ENCODE results near the gene FLVCR1. TPM values are rescaled to one million over a fixed set of nuclear protein-coding genes. Genes with fewer than 3 reads are reported as not detected.

The FLVCR1 gene
- total and polyA plus RNA-seq, 10 donors: 3.6 to 10.7 (median 8.0) TPM

GRCh38 chr1:212867192-212867591 lies 9.1 kb downstream of the FLVCR1 start:
- no peaks in the 10 kb centered on the region for H3K9me3 ChIP-seq
- no peaks in the 10 kb centered on the region for H3K27me3 ChIP-seq (replicated peaks in 1 of 7)
- WGBS, 5 donors: 45 to 95% (median 93%) methylated on average over 1 of the region's 1 CpG
- no peak for DNase-seq
- H3K27ac ChIP-seq: no peak overlapping the region
- H3K36me3 ChIP-seq: peaks cover 0 to 70% (median 9%) of the 10 kb centered on the region in 6 donors
- no peak overlapping the region for H3K4me3 ChIP-seq
- intact Hi-C loops (cut with DNase I; ENCODE audit: low total_unique reads): no loop called here
- TF ChIP-seq POLR2AphosphoS5 (IDR thresholded peaks at IDR 0.05): no peak
- TF ChIP-seq POLR2A (IDR thresholded peaks at IDR 0.05): no peak
- no peak for TF ChIP-seq CTCF (IDR thresholded peaks at IDR 0.05 in 8 of 11, conservative IDR thresholded peaks at IDR 0.05 in 3 of 11)
- peaks cover 0 to 17% (median 1%) of the 10 kb centered on the region in 6 donors for H3K4me1 ChIP-seq

GRCh38 chr1:212871976-212872375 lies 13.9 kb downstream of the FLVCR1 start:
- H3K27me3 ChIP-seq (replicated peaks in 1 of 7): no peaks in the 10 kb centered on the region
- H3K36me3 ChIP-seq: peaks cover 0 to 86% (median 21%) of the 10 kb centered on the region in 6 donors
- intact Hi-C loops (cut with DNase I; ENCODE audit: low total_unique reads): no loop called here
- no peak overlapping the region for H3K4me3 ChIP-seq
- DNase-seq: no peak
- WGBS, 5 donors: 0 to 100% (median 100%) methylated on average over 1 of the region's 1 CpG
- H3K27ac ChIP-seq: no peak overlapping the region
- no peaks in the 10 kb centered on the region for H3K4me1 ChIP-seq
- no peaks in the 10 kb centered on the region for H3K9me3 ChIP-seq
- TF ChIP-seq CTCF (IDR thresholded peaks at IDR 0.05 in 8 of 11, conservative IDR thresholded peaks at IDR 0.05 in 3 of 11) (no peak), POLR2A (IDR thresholded peaks at IDR 0.05) (no peak), POLR2AphosphoS5 (IDR thresholded peaks at IDR 0.05) (no peak)

- Histone ChIP-seq H3K4me1 (no peaks in the 10 kb centered on the region), H3K27me3 (replicated peaks in 1 of 7) (no peaks in the 10 kb centered on the region), H3K4me3 (no peak overlapping the region), H3K27ac (no peak overlapping the region), H3K9me3 (no peaks in the 10 kb centered on the region), H3K36me3 (peaks cover 0 to 85% (median 18%) of the 10 kb centered on the region in 6 donors)
- WGBS, 5 donors: 65 to 72% (median 66%) methylated on average over 2 of the region's 2 CpGs
- DNase-seq: no peak
- intact Hi-C loops (cut with DNase I; ENCODE audit: low total_unique reads): no loop called here
- TF ChIP-seq CTCF (IDR thresholded peaks at IDR 0.05 in 8 of 11, conservative IDR thresholded peaks at IDR 0.05 in 3 of 11): no peak
- no peak for TF ChIP-seq POLR2A (IDR thresholded peaks at IDR 0.05)
- TF ChIP-seq POLR2AphosphoS5 (IDR thresholded peaks at IDR 0.05): no peak
Measured at GRCh38 chr1:212873518-212873917, 15.4 kb downstream of the FLVCR1 start.

- no peaks in the 10 kb centered on the region for H3K9me3 ChIP-seq
- intact Hi-C loops (cut with DNase I; ENCODE audit: low total_unique reads): no loop called here
- no peak overlapping the region for H3K27ac ChIP-seq
- 96 to 100% (median 98%) methylated on average over 6 of the region's 6 CpGs for WGBS, 5 donors
- H3K4me1 ChIP-seq: no peaks in the 10 kb centered on the region
- TF ChIP-seq POLR2AphosphoS5 (IDR thresholded peaks at IDR 0.05): no peak
- no peaks in the 10 kb centered on the region for H3K27me3 ChIP-seq (replicated peaks in 1 of 7)
- no peak for DNase-seq
- H3K4me3 ChIP-seq: no peak overlapping the region
- peaks cover 0 to 96% (median 15%) of the 10 kb centered on the region in 6 donors for H3K36me3 ChIP-seq
Measured at GRCh38 chr1:212878418-212878817, 20.3 kb downstream of the FLVCR1 start.

Measured in spleen (tissue), 11 donors.